HG02970 (cell line): ENCODE data around the gene TNMD.
A peak's percentile ranks its signal among the peaks of the same experiment; 100 is the strongest.
"Not testable (repeated sequence)": the region's sequence is repeated elsewhere in the genome, so short reads cannot be mapped to it uniquely, and the experiment has no call there.

Experiments used
- ATAC-seq: cut with Tn5 transposase; IDR thresholded peaks from one replicate; pipeline ENCODE4 v1.9.1; 2021; ENCODE audit warnings: mild to moderate bottlenecking, moderate library complexity, moderate number of reproducible peaks; ENCODE audit not compliant: unreplicated experiment, low FRiP score

Gene TNMD

GRCh38 chrX:100584611-100585010 is at the start of gene TNMD:
Gene TNMD, plus strand, starts transcription at chrX:100584936. Its CDS starts 83 bp downstream, at chrX:100585019.
- ATAC-seq = no peak

- ATAC-seq = not testable (repeated sequence)
Measured at GRCh38 chrX:100565534-100565933, 19.2 kb upstream of the TNMD start.

GRCh38 chrX:100586747-100587146 is 2.0 kb downstream of the TNMD start:
- no peak for ATAC-seq

- ATAC-seq = no peak
Measured at GRCh38 chrX:100587861-100588260, 3.1 kb downstream of the TNMD start.

- no peak for ATAC-seq
Measured at GRCh38 chrX:100591256-100592051, 6.7 kb downstream of the TNMD start.

- ATAC-seq = no peak
Measured at GRCh38 chrX:100593126-100593525, 8.4 kb downstream of the TNMD start.

- no peak for ATAC-seq
Measured at GRCh38 chrX:100593581-100593980, 8.8 kb downstream of the TNMD start.

DNA sequence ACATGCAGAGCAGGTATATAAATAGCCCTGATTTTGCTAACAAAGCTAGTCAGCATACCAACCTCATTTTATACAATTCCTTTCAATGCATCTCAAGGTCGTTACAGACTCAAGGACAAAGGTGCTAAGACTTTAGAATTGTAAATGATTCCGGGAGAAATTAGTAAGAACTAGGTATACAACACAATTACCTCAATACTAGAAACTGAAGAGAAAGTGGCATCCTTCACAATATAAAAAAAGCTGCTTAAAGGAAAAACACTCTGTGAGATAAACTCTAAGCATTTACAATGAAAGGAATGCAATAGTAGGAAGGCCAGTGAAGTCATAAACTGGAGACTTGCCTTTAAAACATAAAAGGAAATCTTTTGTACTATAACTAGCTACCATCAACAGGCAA is 11.9 kb downstream of the TNMD start:
- ATAC-seq = no peak

DNA sequence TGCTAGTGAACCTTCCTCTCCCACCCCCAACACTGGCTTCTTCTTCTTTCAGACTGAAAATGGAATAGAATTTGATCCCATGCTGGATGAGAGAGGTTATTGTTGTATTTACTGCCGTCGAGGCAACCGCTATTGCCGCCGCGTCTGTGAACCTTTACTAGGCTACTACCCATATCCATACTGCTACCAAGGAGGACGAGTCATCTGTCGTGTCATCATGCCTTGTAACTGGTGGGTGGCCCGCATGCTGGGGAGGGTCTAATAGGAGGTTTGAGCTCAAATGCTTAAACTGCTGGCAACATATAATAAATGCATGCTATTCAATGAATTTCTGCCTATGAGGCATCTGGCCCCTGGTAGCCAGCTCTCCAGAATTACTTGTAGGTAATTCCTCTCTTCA is 14.7 kb downstream of the TNMD start:
- ATAC-seq = no peak

GRCh38 chrX:100600340-100600739 is 15.6 kb downstream of the TNMD start:
- ATAC-seq = no peak

DNA sequence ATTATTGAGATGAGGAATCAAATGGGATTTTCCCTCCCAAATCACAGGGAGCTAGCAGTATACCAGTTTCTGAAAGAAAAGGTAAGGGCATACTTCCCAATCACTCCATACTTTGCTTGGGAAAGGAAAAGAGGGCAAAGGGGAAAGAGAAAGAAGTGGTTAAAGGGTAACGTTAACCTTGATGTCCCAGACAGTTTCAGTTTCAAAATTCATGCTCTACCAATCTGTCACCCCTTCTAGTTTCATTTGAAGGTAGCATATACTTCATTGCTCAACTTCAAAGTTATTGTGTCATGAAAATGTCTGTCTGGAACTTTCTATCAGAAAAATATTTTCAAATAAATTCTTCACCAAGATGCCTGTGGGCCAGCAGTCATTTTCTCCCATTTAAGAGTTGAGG is 16.0 kb downstream of the TNMD start:
- no peak for ATAC-seq

- no peak for ATAC-seq
Measured at GRCh38 chrX:100606753-100607152, 22.0 kb downstream of the TNMD start.

DNA sequence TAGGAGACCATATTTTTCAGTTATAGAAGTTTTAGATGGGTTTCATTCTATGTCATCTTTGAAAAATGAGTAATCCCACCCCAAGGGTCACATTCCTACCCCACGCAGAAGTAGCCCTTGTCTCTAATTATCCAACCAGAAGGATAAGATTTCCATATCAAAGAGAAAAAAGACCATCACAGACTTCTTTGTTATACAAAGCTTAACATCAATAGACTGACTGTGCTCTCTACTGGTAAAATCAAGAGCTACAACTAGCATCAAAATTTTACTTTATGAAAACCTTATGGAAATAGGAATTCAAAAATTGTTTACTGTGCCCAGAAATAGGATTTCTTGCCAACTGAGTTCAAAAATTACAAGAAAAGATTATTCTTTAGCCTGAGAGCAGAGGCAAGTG is 24.9 kb downstream of the TNMD start:
- no peak for ATAC-seq

- ATAC-seq = no peak
Measured at GRCh38 chrX:100611951-100612350, 27.2 kb downstream of the TNMD start.

GRCh38 chrX:100615005-100615404 is 30.3 kb downstream of the TNMD start:
- peak; percentile 93 for ATAC-seq

DNA sequence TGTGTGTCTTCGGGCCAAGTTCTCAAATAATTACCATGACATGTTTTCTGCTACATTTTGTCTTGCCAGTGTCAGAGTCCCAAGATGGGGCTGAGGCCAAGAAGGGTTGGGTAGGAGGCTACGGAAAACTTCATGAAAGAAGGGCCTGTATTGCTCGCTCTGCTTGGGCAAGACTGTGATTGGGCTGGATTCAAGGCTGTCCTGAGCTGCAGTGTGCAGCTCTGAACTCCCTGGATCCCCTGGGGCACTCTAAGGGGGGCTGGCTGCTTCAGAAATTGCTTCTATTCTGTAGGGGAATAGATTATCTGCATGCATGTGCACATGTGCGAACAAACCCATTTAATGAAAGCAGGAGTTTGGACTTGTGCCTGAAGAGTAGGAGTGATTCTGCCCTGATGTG is 38.3 kb downstream of the TNMD start:
- ATAC-seq = no peak

- peak; percentile 80 for ATAC-seq
Measured at GRCh38 chrX:100625985-100626491, 41.3 kb downstream of the TNMD start.

GRCh38 chrX:100635040-100635439 is 50.3 kb downstream of the TNMD start:
- no peak for ATAC-seq

DNA sequence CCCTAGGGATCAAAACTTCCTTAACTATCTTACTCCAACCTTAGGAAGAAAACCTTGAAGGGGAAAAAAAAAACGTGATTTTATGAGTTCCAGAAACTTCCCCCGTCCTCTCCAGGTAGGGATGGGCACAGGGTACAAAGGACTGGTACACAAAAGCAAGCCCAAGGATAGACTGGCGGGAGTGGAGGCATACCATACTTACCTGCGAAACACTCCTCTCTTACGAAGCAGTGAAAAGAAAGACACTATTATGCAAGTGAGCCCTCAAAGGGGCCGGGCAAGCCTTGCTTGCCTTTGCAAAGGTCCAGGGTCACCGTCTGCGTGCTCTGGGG is 51.2 kb downstream of the TNMD start:
- no peak for ATAC-seq

DNA sequence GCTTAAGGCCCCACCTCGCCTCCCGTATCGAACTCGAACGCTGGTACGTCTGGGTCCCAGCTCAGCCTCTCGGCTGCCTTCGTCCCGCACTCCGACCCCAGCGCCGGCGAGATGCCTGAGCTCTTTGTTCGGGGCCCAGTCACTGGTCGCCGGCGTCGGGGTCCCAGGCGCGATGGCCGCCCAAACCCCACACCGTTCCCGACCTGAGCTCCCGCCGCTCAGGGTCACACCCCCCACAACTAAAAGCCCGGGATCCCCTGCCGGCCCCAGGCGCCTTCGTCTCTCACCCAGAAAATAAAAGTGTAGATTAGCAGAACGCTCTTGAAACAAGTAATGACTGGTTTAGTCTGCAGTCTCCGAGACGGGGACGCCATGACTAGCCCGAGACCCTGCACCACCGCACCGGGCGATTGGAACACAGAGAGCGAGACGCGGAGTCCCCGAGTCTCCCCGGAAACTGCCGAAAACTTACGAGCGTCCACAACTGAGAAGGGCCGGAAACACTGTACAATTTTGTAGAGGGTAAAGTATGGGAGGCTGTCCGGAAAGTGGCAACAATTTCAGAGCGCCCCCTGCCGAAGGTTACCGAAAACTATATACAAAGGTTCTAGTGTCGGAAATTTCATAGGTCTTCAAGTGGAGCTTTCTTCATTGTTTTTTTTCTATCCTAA is 51.7 kb downstream of the TNMD start, which contains the start of gene TSPAN6:
Gene TSPAN6 (minus strand): TSS at position 486 of the 671 bp plus-strand sequence. CDS start 112 bp downstream, at position 374.
- ATAC-seq = peak; percentile 65

- ATAC-seq = no peak
Measured at GRCh38 chrX:100642290-100642689, 57.6 kb downstream of the TNMD start.

- no peak for ATAC-seq
Measured at GRCh38 chrX:100643212-100643611, 58.5 kb downstream of the TNMD start.
